ENCODE measurements around the gene PTPRM. TPM values are rescaled to one million over a fixed set of nuclear protein-coding genes. Genes with fewer than 3 reads are reported as not detected.

The PTPRM gene
- total RNA-seq, 1 experiment from 2014 or later = 6.2 TPM

DNA sequence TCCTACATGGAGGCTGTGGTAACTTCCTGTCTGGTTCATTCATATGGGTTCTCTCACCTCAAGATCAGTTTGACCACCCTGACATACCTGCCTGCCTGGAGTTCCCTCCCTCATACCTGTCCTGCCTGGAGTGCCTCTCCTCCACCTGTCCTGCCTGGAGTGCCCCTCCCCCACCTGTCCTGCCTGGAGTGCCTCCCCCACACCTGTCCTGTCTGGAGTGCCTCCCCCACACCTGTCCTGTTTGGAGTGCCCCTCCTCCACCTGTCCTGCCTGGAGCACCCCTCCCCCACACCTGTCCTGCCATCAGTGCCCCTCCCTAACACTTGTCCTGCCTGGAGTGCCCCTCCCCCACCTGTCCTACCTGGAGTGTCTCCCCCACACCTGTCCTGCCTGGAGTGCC is 461.9 kb downstream of the PTPRM start:
- Histone ChIP-seq H2BK20ac (ENCODE audit: low read depth, low read length, poor library complexity, severe bottlenecking) (no peak overlapping the region), H3K14ac (ENCODE audit: insufficient read depth, low read length) (no peak overlapping the region), H2BK12ac (ENCODE audit: insufficient read length, low read depth, low read length) (no peak overlapping the region), H2AFZ (ENCODE audit: low read length) (no peak overlapping the region), H4K8ac (replicated peaks; ENCODE audit: insufficient read length, low read depth, low read length) (no peak overlapping the region), H3K23ac (ENCODE audit: insufficient read length, low read depth, low read length) (no peak overlapping the region), H3K4ac (ENCODE audit: low read depth, low read length) (no peak overlapping the region), H3T11ph (ENCODE audit: low read length) (no peak overlapping the region), H3K56ac (ENCODE audit: insufficient read length, low read depth, low read length) (no peak overlapping the region), H3K27me3 (ENCODE audit: insufficient read depth, low read length) (no peaks in the 10 kb centered on the region), H3K79me1 (ENCODE audit: insufficient read depth, low read depth, low read length, poor library complexity, severe bottlenecking) (no peaks in the 10 kb centered on the region), H4K20me1 (ENCODE audit: control insufficient read depth, insufficient read depth, insufficient read length) (no peaks in the 10 kb centered on the region), H3K9ac (ENCODE audit: extremely low read depth, insufficient read length, low read length) (no peak overlapping the region), H3K18ac (ENCODE audit: insufficient read length, low read depth, low read length) (no peak overlapping the region), H2BK5ac (ENCODE audit: insufficient read length, low read length) (no peak overlapping the region), H3K23me2 (ENCODE audit: insufficient read length, low read depth, low read length, poor library complexity, severe bottlenecking) (no peaks in the 10 kb centered on the region), H4K5ac (ENCODE audit: insufficient read length, low read depth, low read length) (no peak overlapping the region), H3K27ac (ENCODE audit: insufficient read length, low read depth, low read length) (no peak overlapping the region), H2BK15ac (ENCODE audit: low read depth, low read length) (no peak overlapping the region), H3K4me2 (ENCODE audit: insufficient read depth, insufficient read length, low read length) (no peak overlapping the region), H3K79me2 (ENCODE audit: insufficient read depth, low read length) (no peaks in the 10 kb centered on the region), H2AK5ac (ENCODE audit: insufficient read length, low read length) (no peak overlapping the region), H2BK120ac (ENCODE audit: low read depth, low read length, poor library complexity, severe bottlenecking) (no peak overlapping the region), H3K9me3 (ENCODE audit: control insufficient read depth, low read depth, low read length) (no peaks in the 10 kb centered on the region), H3K4me1 (ENCODE audit: insufficient read depth, low read length) (peaks cover 13% of the 10 kb centered on the region; the same call in 1 of the 2 replicates), H4K91ac (ENCODE audit: insufficient read length, low read depth, low read length) (no peak overlapping the region)
- no peak overlapping the region for H3K4me3 Mint-ChIP-seq
- no peaks in the 10 kb centered on the region for H3K9me3 Mint-ChIP-seq
- TF ChIP-seq, protein P1, sequence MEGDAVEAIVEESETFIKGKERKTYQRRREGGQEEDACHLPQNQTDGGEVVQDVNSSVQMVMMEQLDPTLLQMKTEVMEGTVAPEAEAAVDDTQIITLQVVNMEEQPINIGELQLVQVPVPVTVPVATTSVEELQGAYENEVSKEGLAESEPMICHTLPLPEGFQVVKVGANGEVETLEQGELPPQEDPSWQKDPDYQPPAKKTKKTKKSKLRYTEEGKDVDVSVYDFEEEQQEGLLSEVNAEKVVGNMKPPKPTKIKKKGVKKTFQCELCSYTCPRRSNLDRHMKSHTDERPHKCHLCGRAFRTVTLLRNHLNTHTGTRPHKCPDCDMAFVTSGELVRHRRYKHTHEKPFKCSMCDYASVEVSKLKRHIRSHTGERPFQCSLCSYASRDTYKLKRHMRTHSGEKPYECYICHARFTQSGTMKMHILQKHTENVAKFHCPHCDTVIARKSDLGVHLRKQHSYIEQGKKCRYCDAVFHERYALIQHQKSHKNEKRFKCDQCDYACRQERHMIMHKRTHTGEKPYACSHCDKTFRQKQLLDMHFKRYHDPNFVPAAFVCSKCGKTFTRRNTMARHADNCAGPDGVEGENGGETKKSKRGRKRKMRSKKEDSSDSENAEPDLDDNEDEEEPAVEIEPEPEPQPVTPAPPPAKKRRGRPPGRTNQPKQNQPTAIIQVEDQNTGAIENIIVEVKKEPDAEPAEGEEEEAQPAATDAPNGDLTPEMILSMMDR (conservative IDR thresholded peaks at IDR 0.05) = no peak
- peak overlapping the region in 2 of 3 experiments; percentile 6 to 72; a peak in 3 of 7 replicates for H3K27ac Mint-ChIP-seq
- H3K36me3 Mint-ChIP-seq (ENCODE audit: insufficient read depth in 1 of 3, low read depth in 3 of 3) = no peaks in the 10 kb centered on the region; a peak in 1 of 7 replicates
- H3K4me1 Mint-ChIP-seq = peaks cover 13 to 15% of the 10 kb centered on the region in 2 experiments
- no peaks in the 10 kb centered on the region for H3K27me3 Mint-ChIP-seq (ENCODE audit: low read depth)
- DNase-seq = peak; percentile 65
